Mucosa of descending colon (tissue), 3 donors: ENCODE results near the gene GMPR2. TPM values are rescaled to one million over a fixed set of nuclear protein-coding genes. Genes with fewer than 3 reads are reported as not detected.
A peak's percentile ranks its signal among the peaks of the same experiment; 100 is the strongest.

ENCODE experiments used
- ATAC-seq: fragments of 200-7000 bp; cut with Tn5 transposase; one replicate; pipeline ENCODE4 v1.9.1; 2020; ENCODE audit warnings: mild to moderate bottlenecking, moderate library complexity
- DNase-seq, 3 donors: peaks; one replicate each; pipeline ENCODE4 v3.0.0-alpha.2; 2020
- H3K36me3 ChIP-seq: fragments of 200-600 bp; one replicate; pipeline ENCODE4 v1.8.0; 2021; ENCODE audit warnings: low read depth, mild to moderate bottlenecking
- H3K4me1 ChIP-seq: fragments of 200-600 bp; one replicate; pipeline ENCODE4 v1.8.0; 2021; ENCODE audit warnings: low read depth, mild to moderate bottlenecking
- H3K4me3 ChIP-seq: fragments of 200-600 bp; one replicate; pipeline ENCODE4 v1.8.0; 2021; ENCODE audit warnings: mild to moderate bottlenecking
- H3K9me3 ChIP-seq: fragments of 200-600 bp; one replicate; pipeline ENCODE4 v1.8.0; 2021; ENCODE audit warnings: mild to moderate bottlenecking
- CTCF ChIP-seq: fragments of 200-600 bp; IDR thresholded peaks from one replicate; pipeline ENCODE4 v1.8.0; 2022; ENCODE audit warnings: antibody characterized with exemption, mild to moderate bottlenecking
- intact Hi-C, 2 donors: fragments of 100-400 bp; cut with DNase I in 1 of 2; cut with micrococcal nuclease in 1 of 2; formaldehyde crosslinking; loops; one replicate each; pipeline versions ENCODE4 v1.11.0 to v1.11.1; 2022; cut with DNase I, micrococcal nuclease
- total RNA-seq, 3 donors: library from RNA; stranded (reverse); fragmentation: NEBNext Ultra II Directional in 2 of 3; extraction: Animal tissue kit (Norgen Biotek cat#: 25700) in 2 of 3; gene quantifications; one replicate each; pipeline versions ENCODE4 v1.2.1 to v1.2.4, GENCODE V29; 2021 to 2023
- donor health status: DM: no; HTN: no; CAD: no; lungs with moderate emphysema.
- donor health status: DM: no; HTN: no; CAD: no.
- donor health status: DM: no; HTN: yes; CAD: no.

GMPR2 gene
- total RNA-seq, 3 donors from 2014 or later, result 59.7 to 83.5 (median 61.6) TPM

- Histone ChIP-seq H3K4me1 (no peaks in the 10 kb centered on the region), H3K4me3 (no peak overlapping the region), H3K36me3 (no peaks in the 10 kb centered on the region), H3K9me3 (no peaks in the 10 kb centered on the region)
- DNase-seq (peak in 1 of 3 donors; percentile 16), ATAC-seq (no peak)
- no peak for TF ChIP-seq CTCF
- intact Hi-C loops, result no loop called here
Observed at GRCh38 chr14:24264298-24264697, 31.6 kb downstream of the GMPR2 start.

GRCh38 chr14:24266344-24267244 is 33.9 kb downstream of the GMPR2 start:
- TF ChIP-seq CTCF, result no peak
- Histone ChIP-seq H3K36me3 (no peaks in the 10 kb centered on the region), H3K4me3 (no peak overlapping the region), H3K9me3 (no peaks in the 10 kb centered on the region), H3K4me1 (no peaks in the 10 kb centered on the region)
- intact Hi-C loops, result no loop called here
- ATAC-seq, result no peak
- peak in 1 of 3 donors; percentile 15 for DNase-seq

- H3K4me3 ChIP-seq, result no peak overlapping the region
- intact Hi-C loops, result no loop called here
- DNase-seq, result peak in 1 of 3 donors; percentile 5
- H3K4me1 ChIP-seq, result no peaks in the 10 kb centered on the region
- H3K36me3 ChIP-seq, result no peaks in the 10 kb centered on the region
- no peaks in the 10 kb centered on the region for H3K9me3 ChIP-seq
- TF ChIP-seq CTCF, result no peak
- ATAC-seq, result no peak
Observed at GRCh38 chr14:24267516-24267915, 34.8 kb downstream of the GMPR2 start.

- H3K4me1 ChIP-seq, result no peaks in the 10 kb centered on the region
- H3K9me3 ChIP-seq, result no peaks in the 10 kb centered on the region
- no peak overlapping the region for H3K4me3 ChIP-seq
- ATAC-seq (no peak), DNase-seq (peak in 1 of 3 donors; percentile 11)
- H3K36me3 ChIP-seq, result no peaks in the 10 kb centered on the region
- intact Hi-C loops, result no loop called here
- TF ChIP-seq CTCF, result no peak
Observed at GRCh38 chr14:24268225-24268624, 35.5 kb downstream of the GMPR2 start.

GRCh38 chr14:24269368-24269767 is 36.6 kb downstream of the GMPR2 start:
- Histone ChIP-seq H3K4me3 (no peak overlapping the region), H3K4me1 (no peaks in the 10 kb centered on the region), H3K9me3 (no peaks in the 10 kb centered on the region), H3K36me3 (no peaks in the 10 kb centered on the region)
- DNase-seq (peak in 1 of 3 donors; percentile 21), ATAC-seq (no peak)
- no peak for TF ChIP-seq CTCF
- intact Hi-C loops, result no loop called here
